Endothelial cell of umbilical vein (primary cell): ENCODE data around the gene AGAP3. TPM values are rescaled to one million over a fixed set of nuclear protein-coding genes. Genes with fewer than 3 reads are reported as not detected.

Experiments
- BruUV-seq: library from RNA; stranded (reverse); fragments of 400-500 nt; replicated peaks from 2 replicates; lab custom pipeline; 2021; lab: Mats Ljungman, UMichigan
- CTCF ChIA-PET: fragments of 300-600, 350-600 bp; sonication (Branson Sonifier 250); formaldehyde crosslinking; loops from one replicate; lab custom pipeline; 2021; ENCODE audit warnings: antibody characterized with exemption, inconsistent platforms; lab: Charles Lee
- POLR2A ChIA-PET: fragments of 300-600, 350-600 bp; sonication (Branson Sonifier 250); formaldehyde crosslinking; loops from one replicate; lab custom pipeline; 2021; ENCODE audit warnings: antibody characterized with exemption, inconsistent platforms; lab: Charles Lee
- DNase-seq: peaks from one replicate; pipeline ENCODE4 v3.0.0-alpha.2; 2011; ENCODE audit warnings: low read depth, low spot score
- FAIRE-seq: peaks from 2 replicates; lab custom pipeline; 2011; peaks lifted over from hg19 to GRCh38; lab: Jason Lieb, UNC
- H2AFZ ChIP-seq: 2 replicates; pipeline ENCODE4 v1.6.0; 2012; ENCODE audit warnings: low read depth, low read length, control low read depth, inconsistent platforms
- H3K27ac ChIP-seq: 2 replicates; pipeline ENCODE4 v1.5.1; 2011; ENCODE audit warnings: low read depth, mild to moderate bottlenecking, control low read depth, low read length, moderate library complexity; ENCODE audit not compliant: insufficient read depth
- H3K27me3 ChIP-seq, 2 experiments: 2 replicates each; pipeline versions ENCODE4 v1.6.0 to v1.6.1; 2011; ENCODE audit warnings: low read length in 2 of 2, mixed read lengths in 1 of 2; ENCODE audit not compliant: control insufficient read depth in 2 of 2, insufficient read depth in 2 of 2
- H3K36me3 ChIP-seq, 2 experiments: 2 replicates in 1 of 2; 3 replicates in 1 of 2; pipeline ENCODE4 v1.5.1; 2011; ENCODE audit warnings: low read length in 2 of 2, mild to moderate bottlenecking in 1 of 2, moderate library complexity in 1 of 2; ENCODE audit not compliant: control insufficient read depth in 2 of 2, insufficient read depth in 2 of 2; ENCODE audit errors: extremely low read depth in 1 of 2
- H3K4me1 ChIP-seq: 3 replicates; pipeline ENCODE4 v1.5.1; 2011; ENCODE audit warnings: mild to moderate bottlenecking, low read length; ENCODE audit not compliant: control insufficient read depth, insufficient read depth; ENCODE audit errors: extremely low read depth
- H3K4me2 ChIP-seq: 2 replicates; pipeline ENCODE4 v1.6.1; 2011; ENCODE audit warnings: low read length, control low read depth, mixed read lengths; ENCODE audit not compliant: insufficient read depth
- H3K4me3 ChIP-seq, 3 experiments: fragments of 200-600 bp in 1 of 3; sonication (generic), shearing (Covaris generic) in 1 of 3; replicated peaks in 1 of 3; 2 replicates each; pipeline ENCODE4 v1.5.1; 2011 to 2016; ENCODE audit warnings: control low read depth in 3 of 3, low read length in 3 of 3, mild to moderate bottlenecking in 2 of 3, inconsistent platforms in 1 of 3, low read depth in 1 of 3, moderate library complexity in 1 of 3; ENCODE audit not compliant: insufficient read depth in 1 of 3
- H3K79me2 ChIP-seq: 2 replicates; pipeline ENCODE4 v1.6.0; 2012; ENCODE audit warnings: low read length, inconsistent platforms; ENCODE audit not compliant: control insufficient read depth, insufficient read depth
- H3K9ac ChIP-seq: replicated peaks from 2 replicates; pipeline ENCODE3; 2011; ENCODE audit warnings: low read length, control low read depth; ENCODE audit not compliant: insufficient read depth; ENCODE audit errors: extremely low read depth
- H3K9me1 ChIP-seq: replicated peaks from 3 replicates; pipeline ENCODE4 v1.6.0; 2011; ENCODE audit warnings: mild to moderate bottlenecking, low read length; ENCODE audit not compliant: control insufficient read depth, insufficient read depth; ENCODE audit errors: extremely low read depth
- H3K9me3 ChIP-seq: replicated peaks from 2 replicates; pipeline ENCODE4 v1.5.1; 2012; ENCODE audit warnings: low read length, inconsistent platforms; ENCODE audit not compliant: control insufficient read depth, insufficient read depth
- H4K20me1 ChIP-seq: replicated peaks from 2 replicates; pipeline ENCODE3; 2011; ENCODE audit warnings: mild to moderate bottlenecking, low read length; ENCODE audit not compliant: control insufficient read depth, insufficient read depth; ENCODE audit errors: extremely low read depth
- FOS ChIP-seq: IDR thresholded peaks from 2 replicates; pipeline ENCODE4 v1.6.1; 2011; ENCODE audit warnings: mild to moderate bottlenecking, low read length, moderate library complexity, borderline replicate concordance; ENCODE audit not compliant: insufficient read depth
- dilution Hi-C: fragments of 300-500 bp; cut with MboI; formaldehyde crosslinking; loops from one replicate; pipeline ENCODE4 v1.15.0; 2019; ENCODE audit warnings: low sequenced_read_pairs; ENCODE audit not compliant: extremely low pct_ligation_motif_present
- intact Hi-C: fragments of 100-400 bp; cut with micrococcal nuclease; formaldehyde crosslinking; loops from one replicate; pipeline ENCODE4 v1.10.0; 2022
- polyA plus RNA-seq, 4 experiments: library from polyadenylated mRNA; depleted of rRNA in 3 of 4; stranded (reverse) in 3 of 4; unstranded in 1 of 4; fragments of >200 nt; gene quantifications; 2 replicates each; pipeline versions ENCODE4 v1.2.1 to v1.2.3, GENCODE V29; 2011 to 2012; ENCODE audit warnings: missing spikeins in 1 of 4
- total RNA-seq: library from RNA; stranded (reverse); gene quantifications from 2 replicates; pipeline ENCODE4 v1.2.3, GENCODE V29; 2021
- TF ChIP-seq, protein P1 (sequence below), 2 donors: IDR thresholded peaks; 1 replicate in 1 of 2; 2 replicates in 1 of 2; pipeline ENCODE4 v1.5.1; 2011; ENCODE audit warnings: low read length in 2 of 2, mild to moderate bottlenecking in 2 of 2, moderate library complexity in 2 of 2, control low read depth in 1 of 2, inconsistent platforms in 1 of 2, low read depth in 1 of 2; ENCODE audit not compliant: insufficient read depth in 1 of 2; ENCODE audit errors: extremely low read depth in 1 of 2

Gene AGAP3
- total and polyA plus RNA-seq, 2 donors (not counting 3 experiments of a cell fraction or from before 2014, with no cell fraction given) = 171 to 174 TPM

DNA sequence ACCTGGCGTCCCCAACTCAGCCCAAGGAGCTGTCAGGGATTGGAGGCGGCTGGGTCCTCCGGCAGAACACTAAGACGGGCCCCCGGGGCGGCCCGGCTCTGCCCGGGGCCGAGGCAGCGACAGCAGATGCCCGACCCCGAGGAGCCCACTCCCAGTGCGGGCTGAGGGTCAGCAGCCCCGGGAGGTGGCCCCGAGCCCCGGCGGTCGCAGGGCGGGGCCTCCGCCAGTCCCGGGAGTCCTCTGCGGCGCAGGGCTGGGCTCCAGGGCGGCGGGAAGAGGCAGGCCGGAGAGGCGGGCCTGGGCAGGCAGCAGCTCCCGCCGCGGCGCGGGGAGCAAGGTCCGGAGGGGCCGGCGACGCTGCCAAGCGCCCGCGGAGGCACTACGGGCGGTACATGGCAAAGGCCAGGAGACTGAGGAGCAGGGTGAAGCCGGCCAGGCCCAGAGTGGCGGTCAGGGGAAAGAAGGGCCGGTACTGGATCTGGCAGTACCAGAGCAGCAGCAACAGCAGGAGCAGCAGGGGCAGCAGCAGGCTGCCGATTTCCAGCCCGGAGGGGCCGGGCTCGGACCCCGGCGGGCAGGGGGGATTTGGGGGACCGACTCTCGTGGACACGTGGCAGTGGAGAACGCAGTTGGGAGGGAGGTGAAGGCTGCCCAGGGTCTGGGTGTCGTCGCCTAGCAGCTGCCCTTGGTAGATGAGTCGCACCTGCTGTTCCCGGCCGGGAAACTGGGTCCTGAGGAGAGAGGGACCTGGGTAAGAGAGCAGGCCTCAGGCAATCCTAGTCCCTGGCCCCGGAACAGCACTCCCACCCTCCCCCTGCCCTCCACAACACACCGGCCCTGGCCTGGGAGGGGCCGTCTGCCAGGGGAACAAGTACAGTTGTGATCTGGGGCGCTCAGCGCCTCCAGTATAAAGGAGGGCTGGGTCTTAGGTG lies 4.8 kb upstream of the AGAP3 start:
- Histone ChIP-seq H3K9me3 (no peaks in the 10 kb centered on the region), H3K4me2 (peak overlapping the region; percentile 71), H3K4me1 (peaks cover 42% of the 10 kb centered on the region), H3K27me3 (no peaks in the 10 kb centered on the region), H3K79me2 (peaks cover 28% of the 10 kb centered on the region), H3K4me3 (peak overlapping the region in 2 of 3 experiments; percentile 17 to 18), H3K9me1 (no peaks in the 10 kb centered on the region), H3K27ac (peak overlapping the region; percentile 53), H4K20me1 (no peaks in the 10 kb centered on the region), H2AFZ (no peak overlapping the region), H3K9ac (peak overlapping the region; percentile 88), H3K36me3 (no peaks in the 10 kb centered on the region)
- no peak for FAIRE-seq
- POLR2A ChIA-PET = interaction anchor here (1.0 kb wide), 1 partner anchor 14 kb away, joined by 7 read pairs; no protein-coding TSS in a partner anchor
- CTCF ChIA-PET = interaction anchor here (0.9 to 1.4 kb wide), 8 partner anchors 10 to 551 kb away, joined by 3 to 6 read pairs (median 4); no protein-coding TSS in a partner anchor
- dilution Hi-C loops = no loop called here
- intact Hi-C loops = no loop called here
- TF ChIP-seq, protein P1, sequence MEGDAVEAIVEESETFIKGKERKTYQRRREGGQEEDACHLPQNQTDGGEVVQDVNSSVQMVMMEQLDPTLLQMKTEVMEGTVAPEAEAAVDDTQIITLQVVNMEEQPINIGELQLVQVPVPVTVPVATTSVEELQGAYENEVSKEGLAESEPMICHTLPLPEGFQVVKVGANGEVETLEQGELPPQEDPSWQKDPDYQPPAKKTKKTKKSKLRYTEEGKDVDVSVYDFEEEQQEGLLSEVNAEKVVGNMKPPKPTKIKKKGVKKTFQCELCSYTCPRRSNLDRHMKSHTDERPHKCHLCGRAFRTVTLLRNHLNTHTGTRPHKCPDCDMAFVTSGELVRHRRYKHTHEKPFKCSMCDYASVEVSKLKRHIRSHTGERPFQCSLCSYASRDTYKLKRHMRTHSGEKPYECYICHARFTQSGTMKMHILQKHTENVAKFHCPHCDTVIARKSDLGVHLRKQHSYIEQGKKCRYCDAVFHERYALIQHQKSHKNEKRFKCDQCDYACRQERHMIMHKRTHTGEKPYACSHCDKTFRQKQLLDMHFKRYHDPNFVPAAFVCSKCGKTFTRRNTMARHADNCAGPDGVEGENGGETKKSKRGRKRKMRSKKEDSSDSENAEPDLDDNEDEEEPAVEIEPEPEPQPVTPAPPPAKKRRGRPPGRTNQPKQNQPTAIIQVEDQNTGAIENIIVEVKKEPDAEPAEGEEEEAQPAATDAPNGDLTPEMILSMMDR (IDR thresholded peaks at IDR 0.05; ENCODE audit: extremely low read depth in 1 of 2, insufficient read depth in 1 of 2, low read depth in 1 of 2, low read length in 2 of 2) = no peak
- TF ChIP-seq FOS = no peak
- no peak for DNase-seq
- no TSS peak for BruUV-seq
